IMR-90 (cell line): ENCODE measurements around the gene NEK6. TPM values are rescaled to one million over a fixed set of nuclear protein-coding genes. Genes with fewer than 3 reads are reported as not detected.

Experiments
- ATAC-seq: fragments of 200-7000 bp; cut with Tn5 transposase; 2 replicates; pipeline ENCODE4 v1.9.1; 2020; ENCODE audit warnings: low read depth, mild to moderate bottlenecking, moderate library complexity
- BruUV-seq: library from RNA; stranded (reverse); fragments of 400-500 nt; replicated peaks from 2 replicates; lab custom pipeline; 2021; lab: Mats Ljungman, UMichigan
- CTCF ChIA-PET: fragments of 300-600 bp; formaldehyde crosslinking; extraction: SDS; loops from one replicate; lab custom pipeline; 2021; ENCODE audit warnings: antibody characterized with exemption; lab: Yijun Ruan, JAX
- POLR2A ChIA-PET: fragments of 300-600 bp; sonication (Branson Sonifier 250); formaldehyde crosslinking; loops from one replicate; lab custom pipeline; 2022; ENCODE audit warnings: antibody characterized with exemption; ENCODE audit not compliant: unreplicated experiment; lab: Charles Lee
- DNase-seq: peaks from one replicate; pipeline ENCODE4 v3.0.0; 2013
- H2AFZ ChIP-seq: replicated peaks from 2 replicates; pipeline ENCODE3; 2013; ENCODE audit warnings: low read length, mild to moderate bottlenecking; ENCODE audit not compliant: poor library complexity
- H2AK5ac ChIP-seq: 2 replicates; pipeline ENCODE4 v1.6.1; 2013; ENCODE audit warnings: low read depth, low read length, inconsistent platforms
- H2AK9ac ChIP-seq: replicated peaks from 2 replicates; pipeline ENCODE3; 2013; ENCODE audit warnings: mild to moderate bottlenecking, low read depth, low read length, moderate library complexity; ENCODE audit not compliant: poor library complexity
- H2BK120ac ChIP-seq: 2 replicates; pipeline ENCODE4 v1.6.1; 2013; ENCODE audit warnings: low read depth, low read length, inconsistent platforms
- H2BK15ac ChIP-seq: 3 replicates; pipeline ENCODE4 v1.6.1; 2013; ENCODE audit warnings: low read depth, low read length, inconsistent platforms
- H2BK20ac ChIP-seq: 2 replicates; pipeline ENCODE4 v1.6.1; 2013; ENCODE audit warnings: low read depth, mild to moderate bottlenecking, inconsistent platforms, low read length, moderate library complexity
- H2BK5ac ChIP-seq: 2 replicates; pipeline ENCODE4 v1.6.1; 2013; ENCODE audit warnings: mild to moderate bottlenecking, low read depth, low read length, inconsistent platforms; ENCODE audit not compliant: poor library complexity, severe bottlenecking
- H3K14ac ChIP-seq: replicated peaks from 2 replicates; pipeline ENCODE4 v1.6.1; 2013; ENCODE audit warnings: low read depth, low read length, inconsistent platforms
- H3K18ac ChIP-seq: 2 replicates; pipeline ENCODE4 v1.6.1; 2013; ENCODE audit warnings: low read depth, low read length, control low read depth
- H3K23ac ChIP-seq: 2 replicates; pipeline ENCODE4 v1.6.1; 2013; ENCODE audit warnings: low read depth, low read length, inconsistent platforms
- H3K27ac ChIP-seq: 2 replicates; pipeline ENCODE4 v1.5.1; 2013; ENCODE audit warnings: mild to moderate bottlenecking, control low read depth, low read length; ENCODE audit not compliant: insufficient read depth
- H3K27me3 ChIP-seq: 2 replicates; pipeline ENCODE4 v1.6.1; 2013; ENCODE audit warnings: low read length; ENCODE audit not compliant: control insufficient read depth, insufficient read depth
- H3K36me3 ChIP-seq: 2 replicates; pipeline ENCODE4 v1.6.1; 2013; ENCODE audit warnings: low read length, mixed read lengths; ENCODE audit not compliant: control insufficient read depth, insufficient read depth
- H3K4ac ChIP-seq: 2 replicates; pipeline ENCODE4 v1.6.1; 2013; ENCODE audit warnings: low read depth, low read length, inconsistent platforms
- H3K4me1 ChIP-seq: 2 replicates; pipeline ENCODE4 v1.6.1; 2013; ENCODE audit warnings: low read length, mixed read lengths; ENCODE audit not compliant: control insufficient read depth, insufficient read depth
- H3K4me2 ChIP-seq: 2 replicates; pipeline ENCODE4 v1.6.1; 2013; ENCODE audit warnings: low read depth, mild to moderate bottlenecking, control low read depth, low read length, moderate library complexity
- H3K4me3 ChIP-seq: 2 replicates; pipeline ENCODE4 v1.5.1; 2013; ENCODE audit warnings: low read depth, mild to moderate bottlenecking, control low read depth, low read length, moderate library complexity; ENCODE audit not compliant: insufficient read depth
- H3K56ac ChIP-seq: 2 replicates; pipeline ENCODE4 v1.6.1; 2013; ENCODE audit warnings: low read length, inconsistent platforms; ENCODE audit not compliant: insufficient read depth; ENCODE audit errors: extremely low read depth
- H3K79me1 ChIP-seq, 2 experiments: 2 replicates each; pipeline ENCODE4 v1.6.1; 2013; ENCODE audit warnings: low read length in 2 of 2, inconsistent platforms in 1 of 2, low read depth in 1 of 2
- H3K9ac ChIP-seq: 2 replicates; pipeline ENCODE4 v1.6.1; 2013; ENCODE audit warnings: low read depth, low read length, control low read depth
- H3K9me1 ChIP-seq: 2 replicates; pipeline ENCODE4 v1.6.1; 2013; ENCODE audit warnings: low read length, inconsistent platforms; ENCODE audit not compliant: insufficient read depth
- H3K9me3 ChIP-seq: 2 replicates; pipeline ENCODE4 v1.6.1; 2013; ENCODE audit warnings: low read length; ENCODE audit not compliant: control insufficient read depth, insufficient read depth
- H4K20me1 ChIP-seq: 2 replicates; pipeline ENCODE4 v1.6.1; 2013; ENCODE audit warnings: low read length, inconsistent platforms; ENCODE audit not compliant: insufficient read depth
- H4K5ac ChIP-seq: 2 replicates; pipeline ENCODE4 v1.6.1; 2013; ENCODE audit warnings: mild to moderate bottlenecking, low read depth, low read length, control low read depth
- H4K8ac ChIP-seq, 2 experiments: 2 replicates each; pipeline ENCODE4 v1.6.1; 2013; ENCODE audit warnings: low read depth in 2 of 2, low read length in 2 of 2, control low read depth in 1 of 2, inconsistent platforms in 1 of 2
- H4K91ac ChIP-seq: 2 replicates; pipeline ENCODE4 v1.6.1; 2013; ENCODE audit warnings: low read depth, low read length, inconsistent platforms; ENCODE audit not compliant: insufficient read depth
- CEBPB ChIP-seq: IDR thresholded peaks from 2 replicates; pipeline ENCODE4 v1.6.1; 2012; ENCODE audit warnings: low read depth, low read length, improper control_type of control experiment
- CTCF ChIP-seq: conservative IDR thresholded peaks from 2 replicates; pipeline ENCODE4 v1.5.1; 2012; ENCODE audit warnings: mild to moderate bottlenecking, low read depth, low read length, improper control_type of control experiment
- MAZ ChIP-seq: IDR thresholded peaks from 2 replicates; pipeline ENCODE4 v1.6.1; 2012; ENCODE audit warnings: low read depth, mild to moderate bottlenecking, low read length, improper control_type of control experiment, moderate library complexity, borderline replicate concordance
- MXI1 ChIP-seq: IDR thresholded peaks from 2 replicates; pipeline ENCODE4 v1.6.1; 2012; ENCODE audit warnings: low read depth, mild to moderate bottlenecking, low read length, moderate library complexity, borderline replicate concordance
- WGBS, 2 experiments: methylation state at CpG; one replicate each; pipeline versions ENCODE4 v1.1.5 to v1.1.7; 2013; ENCODE audit warnings: missing lambda C conversion rate in 2 of 2; ENCODE audit not compliant: insufficient read length in 1 of 2; ENCODE audit errors: extremely low coverage in 2 of 2; 5-methylcytosine and 5-hydroxymethylcytosine counted together
- dilution Hi-C: fragments of 300-500 bp; cut with HindIII; formaldehyde crosslinking; loops from one replicate; pipeline ENCODE4 v1.14.3; 2018; ENCODE audit warnings: low sequenced_read_pairs; ENCODE audit not compliant: unreplicated experiment
- in situ Hi-C: fragments of 300-500 bp; cut with MboI; formaldehyde crosslinking; loops from 3 replicates; pipeline ENCODE4 v1.14.3; 2019; ENCODE audit warnings: low sequenced_read_pairs, inconsistent platforms, mixed read lengths
- intact Hi-C: fragments of 100-400 bp; cut with micrococcal nuclease; formaldehyde crosslinking; loops from 2 replicates; pipeline ENCODE4 v1.10.0; 2022
- polyA plus RNA-seq, 3 experiments: library from polyadenylated mRNA; depleted of rRNA; stranded (reverse); fragments of >200 nt; gene quantifications; 2 replicates each; pipeline ENCODE4 v1.2.3, GENCODE V29; 2012; ENCODE audit warnings: low replicate concordance in 1 of 3
- total RNA-seq: library from RNA; depleted of rRNA; stranded (reverse); fragments of >200 nt; gene quantifications from 2 replicates; pipeline ENCODE4 v1.2.3, GENCODE V29; 2012

The NEK6 gene
- total and polyA plus RNA-seq, 2 of the 4 experiments (the other 2 are of a cell fraction) = 79.9 to 112 TPM

- Histone ChIP-seq H2BK15ac (no peak overlapping the region), H4K8ac (peak overlapping the region in 1 of 2 experiments; percentile 32; a peak in 1 of 4 replicates), H2AK5ac (peak overlapping the region; percentile 60), H3K27me3 (no peaks in the 10 kb centered on the region), H4K20me1 (peaks cover 85% of the 10 kb centered on the region), H3K18ac (no peak overlapping the region; the same call in 1 of the 2 replicates), H3K23ac (peak overlapping the region; percentile 51), H2BK120ac (peak overlapping the region; percentile 17), H3K9me1 (peaks cover 56% of the 10 kb centered on the region), H4K5ac (peak overlapping the region; percentile 9; the same call in 1 of the 2 replicates), H3K4ac (peak overlapping the region; percentile 55), H3K9me3 (no peaks in the 10 kb centered on the region), H2AFZ (no peak overlapping the region), H3K14ac (0 out of 2 replicates have a peak overlapping the region, but pooled peaks have one; percentile 37), H3K36me3 (peaks cover 24% of the 10 kb centered on the region), H3K56ac (no peak overlapping the region), H3K4me2 (peak overlapping the region; percentile 6; the same call in 1 of the 2 replicates), H2AK9ac (peak overlapping the region; percentile 66), H4K91ac (peak overlapping the region; percentile 68; the same call in 1 of the 2 replicates), H3K4me3 (no peak overlapping the region), H3K4me1 (peaks cover 68% of the 10 kb centered on the region), H2BK5ac (peak overlapping the region; percentile 19), H3K27ac (peak overlapping the region; percentile 43), H3K9ac (no peak overlapping the region), H2BK20ac (0 out of 2 replicates have a peak overlapping the region, but pooled peaks have one; percentile 10), H3K79me1 (peaks cover 2 to 74% of the 10 kb centered on the region in 2 experiments; a peak in 3 of 4 replicates)
- dilution Hi-C loops (no loop called here), in situ Hi-C loops (no loop called here), intact Hi-C loops (loop anchor here (2.0 to 5.0 kb wide), 2 partner anchors 137 to 328 kb away; no protein-coding TSS in a partner anchor)
- no peak for DNase-seq
- TF ChIP-seq CTCF (no peak), MXI1 (no peak), MAZ (no peak), CEBPB (no peak)
- no peak for ATAC-seq
- CTCF ChIA-PET = no interaction called here
- no TSS peak for BruUV-seq
- WGBS, 2 experiments = 32% methylated on average over 10 of the region's 22 CpGs; no CpG with 5 or more reads in 1 of the 2 experiments
- POLR2A ChIA-PET = no interaction called here
Observed at GRCh38 chr9:124263800-124264426, 6.2 kb downstream of the NEK6 start.
